K562 (cell line): ENCODE data around the gene GJA1.

Experiments used
- AFF4 ChIP-seq: sonication (generic); formaldehyde crosslinking; IDR thresholded peaks from 2 replicates; pipeline ENCODE4 v1.8.0; 2023; ENCODE audit warnings: mild to moderate bottlenecking, missing genetic modification reagents
- ETS2 ChIP-seq: IDR thresholded peaks from 2 replicates; pipeline ENCODE4 v1.6.1; 2016; ENCODE audit warnings: borderline replicate concordance, missing genetic modification characterization, mild to moderate bottlenecking, moderate library complexity, missing compliant biosample characterization; ENCODE audit not compliant: poor library complexity, severe bottlenecking
- EZH2 ChIP-seq: IDR thresholded peaks from 2 replicates; pipeline ENCODE4 v1.6.1; 2012; ENCODE audit warnings: low read depth, mild to moderate bottlenecking, inconsistent platforms, low read length, borderline replicate concordance
- HCFC1 ChIP-seq: IDR thresholded peaks from 2 replicates; pipeline ENCODE4 v1.6.1; 2012; ENCODE audit warnings: low read depth, low read length, improper control_type of control experiment
- POLR2A ChIP-seq: fragments of 450-650 bp; conservative IDR thresholded peaks from 2 replicates; pipeline ENCODE4 v1.6.1; 2016
- PYGO2 ChIP-seq: fragments of 450-650 bp; IDR thresholded peaks from 2 replicates; pipeline ENCODE4 v1.6.1; 2016; ENCODE audit warnings: mild to moderate bottlenecking, missing genetic modification characterization, moderate library complexity, missing compliant biosample characterization
- RAD21 ChIP-seq, 2 experiments: fragments of 250-450 bp in 1 of 2; fragments of 450-650 bp in 1 of 2; sonication (Bioruptor Pico) in 1 of 2; formaldehyde crosslinking in 1 of 2; IDR thresholded peaks in 1 of 2; conservative IDR thresholded peaks in 1 of 2; 2 replicates each; pipeline versions ENCODE4 v1.4.0 to v1.8.0; 2020 to 2022; ENCODE audit warnings: mild to moderate bottlenecking in 2 of 2, moderate library complexity in 1 of 2
- SP1 ChIP-seq: sonication (generic); formaldehyde crosslinking; IDR thresholded peaks from 2 replicates; pipeline ENCODE4 v1.8.1; 2022; ENCODE audit warnings: mild to moderate bottlenecking, missing genetic modification reagents
- SRSF1 ChIP-seq: fragments of 200-400 bp; formaldehyde crosslinking; IDR thresholded peaks from 2 replicates; pipeline ENCODE4 v1.6.1; 2017; ENCODE audit warnings: mild to moderate bottlenecking, low read depth, low read length, moderate library complexity
- TAF1 ChIP-seq: IDR thresholded peaks from 2 replicates; pipeline ENCODE4 v1.6.1; 2011; ENCODE audit warnings: mild to moderate bottlenecking, low read length, moderate library complexity; ENCODE audit not compliant: insufficient read depth, control insufficient read depth, severe bottlenecking; ENCODE audit errors: extremely low read depth
- ZNF274 ChIP-seq: IDR thresholded peaks from 2 replicates; pipeline ENCODE4 v1.6.1; 2011; ENCODE audit warnings: low read depth, mild to moderate bottlenecking, low read length, moderate library complexity, borderline replicate concordance
- ZNF830 ChIP-seq: fragments of 250-450 bp; sonication (Bioruptor Pico); IDR thresholded peaks from 2 replicates; pipeline ENCODE4 v1.5.0; 2021; ENCODE audit warnings: mild to moderate bottlenecking

- TF ChIP-seq POLR2A (no peak), EZH2 (no peak), HCFC1 (no peak), ETS2 (tag) (no peak), TAF1 (no peak), ZNF274 (no peak), ZNF830 (CRISPR knock-in tag) (no peak), PYGO2 (no peak), SP1 (CRISPR knock-in tag) (no peak), SRSF1 (no peak), RAD21 (CRISPR knock-in tag; conservative IDR thresholded peaks at IDR 0.05 in 1 of 2, IDR thresholded peaks at IDR 0.05 in 1 of 2) (no peak), AFF4 (CRISPR knock-in tag) (no peak)
These were observed 21.6 kb upstream of the GJA1 start for GRCh38 chr6:121413879-121414278.
